Measurements from ENCODE around the gene MRPL3.

MRPL3 gene

DNA sequence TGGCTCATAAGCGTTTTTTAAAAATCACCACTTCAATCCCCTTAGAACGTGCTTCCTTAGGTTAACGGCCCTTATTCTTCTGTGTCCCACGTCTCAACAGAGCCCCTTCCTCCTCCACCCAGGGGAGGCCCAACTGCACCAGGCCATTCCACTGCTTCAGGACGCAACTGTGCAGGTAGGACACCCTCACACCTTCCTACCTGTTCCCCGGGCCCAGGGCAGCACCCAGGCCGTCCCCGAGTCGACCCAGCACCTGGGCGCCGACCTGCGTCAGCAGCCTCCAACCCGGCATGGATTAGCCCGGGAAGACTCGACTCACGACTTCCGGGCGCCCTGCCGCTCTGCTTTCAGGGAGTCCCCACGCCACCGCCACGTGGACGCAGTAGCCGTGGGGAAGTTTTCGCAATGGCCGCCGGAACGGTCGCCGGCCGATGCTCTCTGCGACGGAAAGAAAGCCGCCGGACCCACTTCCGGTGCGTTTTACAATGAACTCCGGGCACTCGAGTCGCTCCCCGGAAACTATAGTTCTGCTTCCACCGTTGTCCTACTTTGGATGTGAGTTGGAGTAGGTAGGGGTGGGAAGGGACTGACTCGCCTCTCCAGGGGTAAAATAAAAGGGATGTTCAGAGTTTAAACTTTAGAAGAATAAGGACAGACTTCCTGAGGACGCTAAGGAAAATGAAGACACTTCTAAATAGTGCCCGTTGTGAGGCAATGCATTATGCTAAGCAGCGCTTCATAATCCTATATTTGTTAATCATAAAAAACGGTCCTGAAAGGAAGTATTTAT is at the start of gene MRPL3:
Gene MRPL3, minus strand, starts transcription at position 442 of the 790 bp plus-strand sequence. Its CDS starts 150 bp downstream, at position 292.
- TF ChIP-seq, protein P1, sequence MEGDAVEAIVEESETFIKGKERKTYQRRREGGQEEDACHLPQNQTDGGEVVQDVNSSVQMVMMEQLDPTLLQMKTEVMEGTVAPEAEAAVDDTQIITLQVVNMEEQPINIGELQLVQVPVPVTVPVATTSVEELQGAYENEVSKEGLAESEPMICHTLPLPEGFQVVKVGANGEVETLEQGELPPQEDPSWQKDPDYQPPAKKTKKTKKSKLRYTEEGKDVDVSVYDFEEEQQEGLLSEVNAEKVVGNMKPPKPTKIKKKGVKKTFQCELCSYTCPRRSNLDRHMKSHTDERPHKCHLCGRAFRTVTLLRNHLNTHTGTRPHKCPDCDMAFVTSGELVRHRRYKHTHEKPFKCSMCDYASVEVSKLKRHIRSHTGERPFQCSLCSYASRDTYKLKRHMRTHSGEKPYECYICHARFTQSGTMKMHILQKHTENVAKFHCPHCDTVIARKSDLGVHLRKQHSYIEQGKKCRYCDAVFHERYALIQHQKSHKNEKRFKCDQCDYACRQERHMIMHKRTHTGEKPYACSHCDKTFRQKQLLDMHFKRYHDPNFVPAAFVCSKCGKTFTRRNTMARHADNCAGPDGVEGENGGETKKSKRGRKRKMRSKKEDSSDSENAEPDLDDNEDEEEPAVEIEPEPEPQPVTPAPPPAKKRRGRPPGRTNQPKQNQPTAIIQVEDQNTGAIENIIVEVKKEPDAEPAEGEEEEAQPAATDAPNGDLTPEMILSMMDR (IDR thresholded peaks at IDR 0.05) = no peak
- Mint-ChIP-seq H3K27ac (peak within 1 kb of the TSS; percentile 99), H3K36me3 (ENCODE audit: low read depth) (peaks cover 32% of the 10 kb centered on the region), H3K9me3 (no peaks in the 10 kb centered on the region), H3K27me3 (ENCODE audit: low read depth, poor library complexity) (peaks cover 37% of the 10 kb centered on the region), H3K4me3 (peak within 1 kb of the TSS; percentile 99), H3K4me1 (peaks cover 24% of the 10 kb centered on the region)
- peak; percentile 82 for DNase-seq

DNA sequence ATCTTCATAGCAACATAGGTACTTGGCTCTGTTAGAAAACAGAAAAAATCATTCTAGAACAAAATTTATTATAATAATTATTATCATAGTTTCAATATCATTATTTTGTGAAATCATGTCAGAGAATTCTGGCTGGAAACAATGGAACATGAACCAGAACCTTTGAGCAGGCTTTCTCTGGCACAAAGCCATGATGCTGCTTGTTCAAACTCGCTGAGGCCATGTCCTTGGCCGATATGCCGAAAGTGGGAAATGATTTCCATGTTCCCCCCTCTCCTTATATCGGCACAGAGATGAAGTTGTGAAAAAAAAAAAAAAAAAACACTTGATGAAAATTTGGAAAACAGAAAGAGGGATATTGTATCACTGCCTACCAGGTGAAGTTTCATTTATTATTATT is 49.0 kb upstream of the MRPL3 start:
- no peak overlapping the region for H3K27ac Mint-ChIP-seq

DNA sequence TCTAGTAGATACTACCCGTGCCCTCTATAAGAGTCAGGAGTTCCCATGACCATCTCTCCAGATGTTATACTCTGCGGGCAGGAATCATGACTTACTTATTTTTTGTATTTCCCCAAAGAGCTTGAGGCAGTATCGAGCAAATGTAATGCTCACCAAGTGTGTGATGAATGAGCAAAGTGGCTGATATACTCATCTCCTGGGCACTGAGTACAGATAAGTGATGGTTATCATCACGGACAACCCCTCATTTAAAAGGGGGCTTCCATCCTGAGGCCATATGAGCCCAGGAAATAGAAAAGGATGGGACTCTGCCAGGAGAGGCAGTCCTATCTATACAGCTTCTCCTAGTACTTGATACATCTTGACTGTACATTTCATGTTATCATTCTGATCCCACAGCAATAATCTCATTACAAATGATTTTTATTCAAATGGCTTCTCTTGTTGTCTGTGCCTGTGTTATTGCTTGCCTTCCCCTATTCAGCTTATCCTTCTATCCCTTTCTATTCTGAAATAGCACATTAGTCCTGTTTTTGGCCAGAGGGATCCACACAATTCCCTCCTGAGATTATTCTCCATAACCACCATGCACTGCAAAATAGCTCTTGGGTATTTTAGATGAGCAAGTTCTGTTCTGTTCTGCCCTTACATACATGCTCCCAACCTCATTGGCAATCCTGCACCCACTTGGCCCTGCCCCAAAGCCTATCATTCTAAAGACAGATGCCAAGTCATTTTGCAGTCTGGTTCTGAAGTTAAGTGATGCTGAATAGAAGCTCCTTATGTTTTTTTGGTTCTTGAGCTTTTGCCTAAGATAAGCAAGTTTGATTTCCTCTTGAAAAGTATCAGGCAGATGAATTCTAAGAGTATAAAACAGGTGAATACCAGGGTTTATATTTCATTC is 48.0 kb upstream of the MRPL3 start:
- H3K27me3 Mint-ChIP-seq (ENCODE audit: low read depth, poor library complexity) = no peaks in the 10 kb centered on the region
- no peak for DNase-seq
- H3K4me3 Mint-ChIP-seq = no peak overlapping the region
- no peaks in the 10 kb centered on the region for H3K4me1 Mint-ChIP-seq
- H3K9me3 Mint-ChIP-seq = no peaks in the 10 kb centered on the region
- H3K27ac Mint-ChIP-seq = no peak overlapping the region
- H3K36me3 Mint-ChIP-seq (ENCODE audit: low read depth) = no peaks in the 10 kb centered on the region
- TF ChIP-seq, protein P1 (IDR thresholded peaks at IDR 0.05) = no peak

More for the DNA sequence above, 49.0 kb upstream of the MRPL3 start:
- DNase-seq = no peak
- TF ChIP-seq, protein P1 (IDR thresholded peaks at IDR 0.05) = no peak
- H3K4me3 Mint-ChIP-seq = no peak overlapping the region
- no peaks in the 10 kb centered on the region for H3K9me3 Mint-ChIP-seq
- no peaks in the 10 kb centered on the region for H3K4me1 Mint-ChIP-seq
- no peaks in the 10 kb centered on the region for H3K36me3 Mint-ChIP-seq (ENCODE audit: low read depth)
- peaks cover 4% of the 10 kb centered on the region for H3K27me3 Mint-ChIP-seq (ENCODE audit: low read depth, poor library complexity)

DNA sequence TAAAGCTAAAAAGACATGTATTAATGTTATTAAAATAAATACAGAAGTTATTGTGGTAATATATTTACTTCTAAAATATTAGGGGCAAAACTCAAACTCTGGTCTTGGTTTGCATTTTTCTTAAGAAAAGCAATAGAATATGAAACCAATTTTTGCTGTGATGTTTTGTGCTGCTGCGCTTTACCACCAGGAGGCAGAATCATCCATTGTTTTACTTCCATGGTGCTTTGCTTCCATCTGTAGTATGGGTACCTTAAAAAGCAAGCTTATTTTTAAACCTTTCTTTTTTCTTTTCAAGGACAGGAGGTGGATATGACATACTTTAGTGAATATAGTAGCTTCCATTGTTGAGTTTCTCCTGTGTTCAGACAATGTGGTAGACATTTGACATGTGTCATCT is 46.6 kb upstream of the MRPL3 start:
- H3K4me3 Mint-ChIP-seq = no peak overlapping the region
- H3K36me3 Mint-ChIP-seq (ENCODE audit: low read depth) = no peaks in the 10 kb centered on the region
- no peaks in the 10 kb centered on the region for H3K9me3 Mint-ChIP-seq
- no peaks in the 10 kb centered on the region for H3K27me3 Mint-ChIP-seq (ENCODE audit: low read depth, poor library complexity)
- TF ChIP-seq, protein P1 (IDR thresholded peaks at IDR 0.05) = peak; percentile 35
- no peak for DNase-seq
- H3K4me1 Mint-ChIP-seq = no peaks in the 10 kb centered on the region
- H3K27ac Mint-ChIP-seq = no peak overlapping the region

DNA sequence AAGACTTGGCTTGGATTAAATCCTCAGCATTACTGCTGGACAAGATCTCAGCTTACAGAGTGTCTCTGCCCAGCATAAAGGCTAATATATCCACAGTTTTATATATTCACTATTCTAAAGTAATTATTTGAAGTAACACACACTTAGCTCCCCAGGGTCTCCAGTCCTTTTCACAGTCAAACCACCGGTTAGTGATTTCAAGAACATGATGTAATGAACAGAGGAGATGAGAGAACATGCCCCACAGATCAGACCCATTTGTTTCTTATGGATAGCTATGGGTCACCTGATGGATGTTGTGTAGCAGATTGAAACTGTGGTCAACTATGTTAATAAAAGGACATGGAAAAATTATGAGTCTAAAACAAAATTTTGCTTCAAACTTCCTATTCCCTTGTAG is 44.8 kb upstream of the MRPL3 start:
- Mint-ChIP-seq H3K4me3 (no peak overlapping the region), H3K9me3 (no peaks in the 10 kb centered on the region), H3K27ac (no peak overlapping the region), H3K27me3 (ENCODE audit: low read depth, poor library complexity) (no peaks in the 10 kb centered on the region), H3K36me3 (ENCODE audit: low read depth) (no peaks in the 10 kb centered on the region), H3K4me1 (no peaks in the 10 kb centered on the region)
- TF ChIP-seq, protein P1 (IDR thresholded peaks at IDR 0.05) = no peak
- DNase-seq = no peak

Data from nephron progenitor cell (in vitro differentiated cells).